Astrocyte of the spinal cord (primary cell): ENCODE data around the gene ATG2A.

Experiments used
- DNase-seq: peaks from one replicate; pipeline ENCODE4 v3.0.0; 2011; ENCODE audit warnings: low read depth, low spot score
- H3K4me3 ChIP-seq: 2 replicates; pipeline ENCODE4 v1.5.1; 2011; ENCODE audit warnings: low read depth, mild to moderate bottlenecking, low read length, moderate library complexity
- CTCF ChIP-seq: IDR thresholded peaks from 2 replicates; pipeline ENCODE4 v1.5.1; 2012; ENCODE audit warnings: low read depth, mild to moderate bottlenecking, low read length, inconsistent platforms
- in situ Hi-C: cut with HindIII; loops from 2 replicates; pipeline ENCODE4 v1.10.0; 2017; ENCODE audit warnings: low sequenced_read_pairs

Gene ATG2A

GRCh38 chr11:64916775-64917662 is at the start of gene ATG2A:
Gene ATG2A (minus strand): TSS chr11:64917209. CDS start chr11:64917135, 74 bp downstream.
- peak; percentile 100 for DNase-seq
- in situ Hi-C loops: no loop called here
- TF ChIP-seq CTCF: no peak
- H3K4me3 ChIP-seq: peak within 1 kb of the TSS; percentile 81

GRCh38 chr11:64963072-64963631 is 46.1 kb upstream of the ATG2A start:
- in situ Hi-C loops: no loop called here
- H3K4me3 ChIP-seq: no peak overlapping the region
- TF ChIP-seq CTCF: no peak
- DNase-seq: no peak

- no peak overlapping the region for H3K4me3 ChIP-seq
- TF ChIP-seq CTCF: no peak
- in situ Hi-C loops: no loop called here
- no peak for DNase-seq
Observed at GRCh38 chr11:64960719-64961118, 43.7 kb upstream of the ATG2A start.

- in situ Hi-C loops: no loop called here
- TF ChIP-seq CTCF: no peak
- DNase-seq: no peak
- H3K4me3 ChIP-seq: no peak overlapping the region
Observed at GRCh38 chr11:64959498-64959897, 42.5 kb upstream of the ATG2A start.

- TF ChIP-seq CTCF: no peak
- DNase-seq: no peak
- in situ Hi-C loops: no loop called here
- no peak overlapping the region for H3K4me3 ChIP-seq
Observed at GRCh38 chr11:64954201-64954600, 37.2 kb upstream of the ATG2A start.

- no peak overlapping the region for H3K4me3 ChIP-seq
- in situ Hi-C loops: no loop called here
- no peak for TF ChIP-seq CTCF
- no peak for DNase-seq
Observed at GRCh38 chr11:64951529-64951928, 34.5 kb upstream of the ATG2A start.
